ENCODE results near the gene PDAP1.

Gene PDAP1

GRCh38 chr7:99368750-99369389, 39.5 kb downstream of the PDAP1 start:
- TF ChIP-seq EZH2phosphoT487 (IDR thresholded peaks at IDR 0.05; ENCODE audit: low read depth) (no peak), CTCF (IDR thresholded peaks at IDR 0.05; ENCODE audit: low read depth, low read length) (no peak)
- Histone ChIP-seq H3K9ac (ENCODE audit: low read length) (no peak overlapping the region), H3K4me1 (ENCODE audit: low read length) (peaks cover 2% of the 10 kb centered on the region; the same call in 1 of the 2 replicates), H3K36me3 (replicated peaks; ENCODE audit: low read depth, low read length) (peaks cover 19% of the 10 kb centered on the region), H2AFZ (ENCODE audit: low read depth, low read length) (no peak overlapping the region), H3K4me3 (ENCODE audit: low read length) (no peak overlapping the region), H3K4me2 (ENCODE audit: low read length) (no peak overlapping the region), H4K20me1 (ENCODE audit: insufficient read depth, low read length) (no peaks in the 10 kb centered on the region), H3K27ac (ENCODE audit: low read length) (no peak overlapping the region), H3K27me3 (ENCODE audit: low read depth, low read length) (no peaks in the 10 kb centered on the region), H3K9me3 (ENCODE audit: insufficient read depth, low read length) (no peaks in the 10 kb centered on the region), H3K79me2 (ENCODE audit: low read length) (no peaks in the 10 kb centered on the region)

GRCh38 chr7:99366646-99367045, 41.8 kb downstream of the PDAP1 start:
- Histone ChIP-seq H3K27ac (ENCODE audit: low read length) (no peak overlapping the region), H3K79me2 (ENCODE audit: low read length) (no peaks in the 10 kb centered on the region), H3K9ac (ENCODE audit: low read length) (no peak overlapping the region), H3K4me2 (ENCODE audit: low read length) (no peak overlapping the region), H4K20me1 (ENCODE audit: insufficient read depth, low read length) (no peaks in the 10 kb centered on the region), H2AFZ (ENCODE audit: low read depth, low read length) (no peak overlapping the region), H3K9me3 (ENCODE audit: insufficient read depth, low read length) (no peaks in the 10 kb centered on the region), H3K4me3 (ENCODE audit: low read length) (no peak overlapping the region), H3K27me3 (ENCODE audit: low read depth, low read length) (no peaks in the 10 kb centered on the region), H3K4me1 (ENCODE audit: low read length) (no peaks in the 10 kb centered on the region), H3K36me3 (replicated peaks; ENCODE audit: low read depth, low read length) (peaks cover 25% of the 10 kb centered on the region)
- no peak for TF ChIP-seq EZH2phosphoT487 (IDR thresholded peaks at IDR 0.05; ENCODE audit: low read depth)
- TF ChIP-seq CTCF (IDR thresholded peaks at IDR 0.05; ENCODE audit: low read depth, low read length): no peak

- no peak overlapping the region for H3K9ac ChIP-seq (ENCODE audit: low read length)
- peak; percentile 53 for TF ChIP-seq CTCF (IDR thresholded peaks at IDR 0.05; ENCODE audit: low read depth, low read length)
- no peak for TF ChIP-seq EZH2phosphoT487 (IDR thresholded peaks at IDR 0.05; ENCODE audit: low read depth)
- H3K79me2 ChIP-seq (ENCODE audit: low read length): no peaks in the 10 kb centered on the region
- peaks cover 27% of the 10 kb centered on the region for H3K36me3 ChIP-seq (replicated peaks; ENCODE audit: low read depth, low read length)
- H3K9me3 ChIP-seq (ENCODE audit: insufficient read depth, low read length): no peaks in the 10 kb centered on the region
- no peak overlapping the region for H3K4me2 ChIP-seq (ENCODE audit: low read length)
- H3K4me3 ChIP-seq (ENCODE audit: low read length): no peak overlapping the region
- H3K27me3 ChIP-seq (ENCODE audit: low read depth, low read length): no peaks in the 10 kb centered on the region
- H4K20me1 ChIP-seq (ENCODE audit: insufficient read depth, low read length): no peaks in the 10 kb centered on the region
- no peaks in the 10 kb centered on the region for H3K4me1 ChIP-seq (ENCODE audit: low read length)
- H3K27ac ChIP-seq (ENCODE audit: low read length): no peak overlapping the region
- no peak overlapping the region for H2AFZ ChIP-seq (ENCODE audit: low read depth, low read length)
These were observed 42.9 kb downstream of the PDAP1 start for GRCh38 chr7:99365318-99366141.

- peaks cover 32% of the 10 kb centered on the region for H3K36me3 ChIP-seq (replicated peaks; ENCODE audit: low read depth, low read length)
- H4K20me1 ChIP-seq (ENCODE audit: insufficient read depth, low read length): no peaks in the 10 kb centered on the region
- TF ChIP-seq CTCF (IDR thresholded peaks at IDR 0.05; ENCODE audit: low read depth, low read length): no peak
- no peak for TF ChIP-seq EZH2phosphoT487 (IDR thresholded peaks at IDR 0.05; ENCODE audit: low read depth)
- H3K27ac ChIP-seq (ENCODE audit: low read length): no peak overlapping the region
- no peaks in the 10 kb centered on the region for H3K27me3 ChIP-seq (ENCODE audit: low read depth, low read length)
- no peak overlapping the region for H3K4me2 ChIP-seq (ENCODE audit: low read length)
- no peak overlapping the region for H3K4me3 ChIP-seq (ENCODE audit: low read length)
- no peak overlapping the region for H3K9ac ChIP-seq (ENCODE audit: low read length)
- no peaks in the 10 kb centered on the region for H3K79me2 ChIP-seq (ENCODE audit: low read length)
- H3K9me3 ChIP-seq (ENCODE audit: insufficient read depth, low read length): no peaks in the 10 kb centered on the region
- H2AFZ ChIP-seq (ENCODE audit: low read depth, low read length): no peak overlapping the region
- H3K4me1 ChIP-seq (ENCODE audit: low read length): no peaks in the 10 kb centered on the region
These were observed 45.1 kb downstream of the PDAP1 start for GRCh38 chr7:99363286-99363685.

Data from OCI-LY3 (cell line).